Fibroblast of skin of back (primary cell): ENCODE data around the gene PYDC1.
"Not testable (repeated sequence)": the region's sequence is repeated elsewhere in the genome, so short reads cannot be mapped to it uniquely, and the experiment has no call there.

Source experiments
- DNase-seq: peaks from one replicate; pipeline ENCODE4 v3.0.0-alpha.2; 2013

The PYDC1 gene

GRCh38 chr16:31179219-31179746 lies 37.7 kb downstream of the PYDC1 start:
- no peak for DNase-seq

- no peak for DNase-seq
Measured at GRCh38 chr16:31177136-31177535, 39.8 kb downstream of the PYDC1 start.

GRCh38 chr16:31170048-31170447 lies 46.9 kb downstream of the PYDC1 start:
- DNase-seq = not testable (repeated sequence)

- no peak for DNase-seq
Measured at GRCh38 chr16:31168848-31169247, 48.1 kb downstream of the PYDC1 start.

- no peak for DNase-seq
Measured at GRCh38 chr16:31167315-31167714, 49.6 kb downstream of the PYDC1 start.
